Left ventricle myocardium inferior (tissue), 1 donor: Measurements from ENCODE around the gene SLC22A5. TPM values are rescaled to one million over a fixed set of nuclear protein-coding genes. Genes with fewer than 3 reads are reported as not detected.

Source experiments
- DNase-seq: peaks from one replicate; pipeline ENCODE4 v3.0.0-alpha.2; 2020
- H3K27ac ChIP-seq: fragments of 200-600 bp; replicated peaks from 2 replicates; pipeline ENCODE4 v1.8.0; 2021
- H3K27me3 ChIP-seq: fragments of 200-600 bp; 2 replicates; pipeline ENCODE4 v1.8.0; 2021; ENCODE audit warnings: low read depth
- H3K36me3 ChIP-seq: fragments of 200-600 bp; 2 replicates; pipeline ENCODE4 v1.8.0; 2021
- H3K4me1 ChIP-seq: fragments of 200-600 bp; 2 replicates; pipeline ENCODE4 v1.8.0; 2021
- H3K4me3 ChIP-seq: fragments of 200-600 bp; 2 replicates; pipeline ENCODE4 v1.8.0; 2021; ENCODE audit warnings: mild to moderate bottlenecking, moderate library complexity
- H3K9me3 ChIP-seq: fragments of 200-600 bp; replicated peaks from 2 replicates; pipeline ENCODE4 v1.8.0; 2021
- CTCF ChIP-seq: fragments of 200-600 bp; IDR thresholded peaks from 2 replicates; pipeline ENCODE4 v1.8.0; 2021; ENCODE audit warnings: antibody characterized with exemption, mild to moderate bottlenecking, borderline replicate concordance
- intact Hi-C: fragments of 100-400 bp; cut with micrococcal nuclease; formaldehyde crosslinking; loops from one replicate; pipeline ENCODE4 v1.11.0; 2022
- total RNA-seq: library from RNA; stranded (reverse); fragmentation: NEBNext Ultra II Directional; extraction: Animal tissue kit (Norgen Biotek cat#: 25700); gene quantifications from one replicate; pipeline ENCODE4 v1.2.1, GENCODE V29; 2021
- donor health status: DM: no; HTN: yes; CAD: no; lungs with severe emphysema.

The SLC22A5 gene
- total RNA-seq, 1 donor from 2014 or later = 20.8 TPM

GRCh38 chr5:132342291-132343180 lies 27.0 kb upstream of the SLC22A5 start:
- intact Hi-C loops = no loop called here
- Histone ChIP-seq H3K4me3 (no peak overlapping the region), H3K36me3 (no peaks in the 10 kb centered on the region), H3K27me3 (no peaks in the 10 kb centered on the region), H3K9me3 (peaks cover 6% of the 10 kb centered on the region), H3K27ac (peak overlapping the region; percentile 50), H3K4me1 (peaks cover 28% of the 10 kb centered on the region)
- TF ChIP-seq CTCF = no peak
- no peak for DNase-seq

- peaks cover 19% of the 10 kb centered on the region for H3K36me3 ChIP-seq
- H3K27me3 ChIP-seq = no peaks in the 10 kb centered on the region
- TF ChIP-seq CTCF = no peak
- peaks cover 13% of the 10 kb centered on the region for H3K9me3 ChIP-seq
- peaks cover 28% of the 10 kb centered on the region for H3K4me1 ChIP-seq
- peak overlapping the region; percentile 42 for H3K27ac ChIP-seq
- H3K4me3 ChIP-seq = no peak overlapping the region
- intact Hi-C loops = no loop called here
- no peak for DNase-seq
These were observed 24.6 kb upstream of the SLC22A5 start for GRCh38 chr5:132344775-132345514.

- DNase-seq = no peak
- Histone ChIP-seq H3K27me3 (no peaks in the 10 kb centered on the region), H3K27ac (peak overlapping the region; percentile 36), H3K4me1 (peaks cover 45% of the 10 kb centered on the region), H3K4me3 (no peak overlapping the region), H3K9me3 (peaks cover 7% of the 10 kb centered on the region), H3K36me3 (peaks cover 13% of the 10 kb centered on the region)
- intact Hi-C loops = no loop called here
- no peak for TF ChIP-seq CTCF
These were observed 16.0 kb upstream of the SLC22A5 start for GRCh38 chr5:132353486-132353995.

- intact Hi-C loops = no loop called here
- no peak overlapping the region for H3K27ac ChIP-seq
- peaks cover 53% of the 10 kb centered on the region for H3K4me1 ChIP-seq
These were observed 14.9 kb upstream of the SLC22A5 start for GRCh38 chr5:132354381-132355139.

More at GRCh38 chr5:132354381-132355139, 14.9 kb upstream of the SLC22A5 start:
- peaks cover 3% of the 10 kb centered on the region for H3K36me3 ChIP-seq
- no peak for DNase-seq
- no peak overlapping the region for H3K4me3 ChIP-seq
- H3K27me3 ChIP-seq = no peaks in the 10 kb centered on the region
- TF ChIP-seq CTCF = no peak
- peaks cover 2% of the 10 kb centered on the region for H3K9me3 ChIP-seq
